ENCODE data around the gene IGFBPL1.
"Not testable (repeated sequence)": the region's sequence is repeated elsewhere in the genome, so short reads cannot be mapped to it uniquely, and the experiment has no call there.

IGFBPL1 gene

DNA sequence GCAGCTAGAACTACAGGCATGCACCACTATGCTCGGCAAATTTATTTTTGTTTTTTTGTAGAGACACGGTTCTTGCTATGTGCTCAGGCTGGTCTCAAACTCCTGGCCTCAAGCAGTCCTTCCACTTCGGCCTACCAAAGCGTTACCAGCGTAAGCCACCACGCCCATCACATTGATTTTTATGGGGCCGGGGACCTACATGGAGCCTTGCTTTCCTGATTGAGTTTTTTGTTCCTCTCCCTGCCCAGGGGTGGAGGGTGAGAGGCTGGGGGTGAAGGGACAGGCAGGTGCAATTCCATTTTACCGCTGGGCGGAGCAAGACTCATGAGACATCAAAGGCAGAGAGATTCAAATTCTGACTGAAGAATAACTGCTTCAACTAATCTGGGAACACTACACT is 29.8 kb downstream of the IGFBPL1 start:
- no peak for DNase-seq

DNA sequence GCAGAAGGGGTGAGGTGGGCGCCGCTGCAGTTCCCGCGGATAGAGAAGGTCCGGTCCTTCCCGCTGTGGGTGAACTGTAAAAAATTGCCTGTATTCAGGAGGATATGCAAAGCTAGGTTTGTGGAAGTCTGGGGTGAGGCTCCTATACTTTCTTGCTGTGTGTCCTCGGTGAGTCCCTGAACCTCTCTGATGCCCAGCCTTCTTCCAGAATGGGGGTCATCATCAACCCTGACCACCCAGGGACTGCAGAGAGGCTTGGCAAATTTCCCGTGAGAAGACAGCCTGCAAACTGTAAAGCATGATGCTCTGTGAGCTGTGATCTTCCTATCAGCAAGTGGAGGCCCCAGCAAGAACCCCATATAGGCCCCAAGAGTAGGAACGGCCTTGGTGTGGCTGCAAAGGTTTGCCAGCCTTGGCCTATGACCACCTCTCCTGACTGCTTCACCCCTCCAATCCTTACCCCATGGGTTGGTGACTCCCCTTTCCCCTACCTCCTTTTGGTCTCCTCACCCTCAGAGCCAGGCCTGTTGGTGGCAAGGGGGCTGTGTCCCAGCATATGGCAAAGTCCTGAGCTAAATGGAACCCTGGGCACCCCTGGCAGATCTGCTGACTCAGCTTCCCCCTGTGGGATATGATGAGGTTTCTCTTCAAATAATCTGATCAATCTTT is 31.0 kb downstream of the IGFBPL1 start:
- DNase-seq = no peak

DNA sequence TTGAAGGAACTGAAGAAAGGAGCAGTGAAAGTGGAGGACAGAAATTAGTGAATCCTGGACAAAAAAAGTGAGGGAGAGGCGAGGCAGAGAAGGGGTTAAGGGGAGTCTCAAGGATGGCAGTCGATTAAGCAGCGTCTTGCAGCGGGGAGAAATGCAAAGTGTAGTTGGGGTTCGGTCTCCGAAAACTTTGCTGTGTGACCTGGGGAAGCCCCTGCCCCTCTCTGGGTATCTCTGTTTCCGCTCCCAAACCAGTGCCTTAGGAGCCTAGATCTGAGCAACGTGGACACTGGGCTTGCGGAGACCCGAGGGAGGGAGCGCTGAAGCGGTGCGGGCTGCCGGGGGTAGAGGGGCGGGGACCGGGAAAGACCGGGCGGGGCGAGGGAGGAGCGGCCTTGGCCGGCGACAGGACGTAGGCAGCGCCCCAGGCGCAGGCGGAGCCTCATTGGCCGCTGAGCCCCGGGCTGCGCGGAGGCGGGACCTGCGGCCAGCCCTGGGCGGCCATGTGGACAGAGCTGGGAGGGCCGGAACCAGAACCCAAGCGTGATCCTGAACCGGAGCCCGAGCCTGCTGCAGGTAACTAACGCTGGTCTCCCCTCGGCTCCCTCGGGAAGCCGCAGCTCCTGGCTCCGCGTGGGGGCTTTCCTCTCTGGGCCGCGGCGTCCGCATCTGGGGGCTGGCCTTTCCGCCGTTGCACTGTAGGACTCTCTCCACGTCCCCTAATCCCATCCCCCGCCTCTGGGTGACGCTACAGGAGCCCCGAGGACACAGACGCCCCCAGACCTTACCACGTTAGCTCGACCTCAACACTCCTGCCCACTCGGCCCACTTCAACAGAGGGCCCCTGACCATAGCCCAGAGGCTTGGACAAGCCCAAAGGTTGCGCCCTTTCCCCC is 31.8 kb downstream of the IGFBPL1 start, which contains the start of gene ALDH1B1:
TSS of gene ALDH1B1 (plus strand) at position 468 of the 893 bp plus-strand sequence. CDS start 3,047 bp downstream, outside the sequence.
- DNase-seq = peak; percentile 44

DNA sequence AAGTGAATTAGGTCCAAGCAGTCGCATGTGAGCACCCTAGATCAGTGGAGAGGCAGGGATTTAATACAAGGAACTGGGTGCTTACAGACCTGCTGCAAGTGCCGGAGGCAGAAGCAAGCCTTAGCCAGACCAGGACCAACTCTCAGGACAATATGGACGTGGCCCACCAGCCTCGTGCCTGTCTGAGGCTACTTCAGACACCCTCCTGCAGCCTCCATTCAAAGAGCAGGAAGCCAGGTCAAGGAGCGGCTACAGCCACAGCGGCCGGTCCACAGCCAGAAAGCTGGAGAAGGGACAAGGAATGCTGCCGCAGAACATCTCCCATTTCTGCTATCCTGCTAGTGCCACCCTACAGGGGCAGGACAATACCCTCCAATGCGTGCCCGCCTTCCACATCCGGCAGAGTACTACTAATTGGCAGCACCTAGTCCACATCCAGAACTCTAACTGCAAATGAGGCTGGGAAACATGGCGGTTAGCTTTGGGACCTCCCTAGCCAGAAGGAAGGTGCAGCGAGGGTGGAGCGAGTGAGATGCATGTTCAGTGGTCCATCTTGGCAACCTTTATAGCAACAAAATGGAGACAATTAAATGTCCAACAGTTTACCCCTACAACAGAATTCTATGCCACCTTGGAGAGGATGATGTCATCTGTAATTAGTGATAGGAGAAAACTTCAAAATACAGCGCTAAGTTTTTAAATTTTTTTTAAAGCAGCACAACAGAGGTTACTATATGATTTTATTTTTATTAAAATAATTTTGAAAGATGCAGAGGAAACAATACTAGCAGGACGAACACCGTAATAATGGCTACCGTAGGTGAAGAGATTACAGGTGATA is 32.8 kb downstream of the IGFBPL1 start:
- no peak for DNase-seq

DNA sequence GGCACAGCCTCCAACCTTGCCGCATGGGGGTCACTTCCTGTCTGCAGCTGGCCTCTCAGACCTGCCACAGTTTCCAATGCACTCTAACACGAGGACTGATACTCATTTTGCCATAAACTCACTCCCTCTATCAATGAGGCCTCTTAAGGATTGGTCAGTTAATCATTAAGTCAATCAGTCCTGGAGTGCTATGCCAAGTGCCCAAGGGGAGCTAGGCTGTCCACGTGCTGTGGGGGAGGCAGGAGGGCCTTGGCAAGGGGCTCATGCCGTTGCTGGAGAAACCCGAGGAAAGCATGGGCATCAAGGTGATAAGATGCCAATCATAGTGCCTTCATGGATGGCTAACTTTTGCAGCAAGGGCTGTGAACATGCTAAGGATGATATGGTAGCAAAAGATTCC is 33.4 kb downstream of the IGFBPL1 start:
- DNase-seq = no peak

DNA sequence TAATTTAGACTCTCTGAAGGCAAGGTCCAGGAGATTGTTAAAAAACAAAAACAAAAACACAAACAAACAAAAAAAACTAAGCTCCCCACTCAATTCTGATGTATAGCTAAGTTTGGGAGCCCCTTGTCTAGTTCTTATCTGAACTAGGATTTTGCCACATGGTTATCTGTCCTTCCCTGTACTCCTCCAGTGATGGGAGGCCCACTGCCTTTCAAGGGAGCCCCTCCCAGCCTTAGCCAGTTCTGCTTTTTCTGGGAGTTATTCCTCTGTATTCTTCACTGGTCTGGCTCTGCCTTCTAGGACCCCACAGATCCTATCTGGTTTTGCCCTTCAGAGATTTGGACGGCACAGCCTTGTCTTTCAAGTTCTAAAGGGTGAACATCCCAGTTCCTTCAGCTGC is 33.8 kb downstream of the IGFBPL1 start:
- no peak for DNase-seq

DNA sequence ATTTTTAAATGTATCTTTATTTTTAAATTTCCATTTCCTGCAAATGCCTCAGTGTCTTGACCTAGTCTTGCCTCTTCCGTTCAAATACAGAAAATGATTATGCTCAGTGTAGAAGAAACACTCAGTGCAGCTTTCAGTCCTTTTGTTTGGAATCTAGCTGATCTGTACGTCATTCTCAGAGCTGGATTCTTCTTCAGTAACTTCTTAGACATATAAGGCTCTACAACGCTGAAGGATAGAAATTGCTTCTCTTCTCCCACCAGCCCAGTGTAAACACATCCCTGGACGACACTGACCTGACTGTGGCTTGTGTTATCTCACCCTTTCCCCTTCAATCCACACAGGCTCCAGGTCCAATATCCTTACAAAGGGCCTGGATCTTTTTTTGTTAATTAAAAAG is 34.9 kb downstream of the IGFBPL1 start:
- DNase-seq = no peak

DNA sequence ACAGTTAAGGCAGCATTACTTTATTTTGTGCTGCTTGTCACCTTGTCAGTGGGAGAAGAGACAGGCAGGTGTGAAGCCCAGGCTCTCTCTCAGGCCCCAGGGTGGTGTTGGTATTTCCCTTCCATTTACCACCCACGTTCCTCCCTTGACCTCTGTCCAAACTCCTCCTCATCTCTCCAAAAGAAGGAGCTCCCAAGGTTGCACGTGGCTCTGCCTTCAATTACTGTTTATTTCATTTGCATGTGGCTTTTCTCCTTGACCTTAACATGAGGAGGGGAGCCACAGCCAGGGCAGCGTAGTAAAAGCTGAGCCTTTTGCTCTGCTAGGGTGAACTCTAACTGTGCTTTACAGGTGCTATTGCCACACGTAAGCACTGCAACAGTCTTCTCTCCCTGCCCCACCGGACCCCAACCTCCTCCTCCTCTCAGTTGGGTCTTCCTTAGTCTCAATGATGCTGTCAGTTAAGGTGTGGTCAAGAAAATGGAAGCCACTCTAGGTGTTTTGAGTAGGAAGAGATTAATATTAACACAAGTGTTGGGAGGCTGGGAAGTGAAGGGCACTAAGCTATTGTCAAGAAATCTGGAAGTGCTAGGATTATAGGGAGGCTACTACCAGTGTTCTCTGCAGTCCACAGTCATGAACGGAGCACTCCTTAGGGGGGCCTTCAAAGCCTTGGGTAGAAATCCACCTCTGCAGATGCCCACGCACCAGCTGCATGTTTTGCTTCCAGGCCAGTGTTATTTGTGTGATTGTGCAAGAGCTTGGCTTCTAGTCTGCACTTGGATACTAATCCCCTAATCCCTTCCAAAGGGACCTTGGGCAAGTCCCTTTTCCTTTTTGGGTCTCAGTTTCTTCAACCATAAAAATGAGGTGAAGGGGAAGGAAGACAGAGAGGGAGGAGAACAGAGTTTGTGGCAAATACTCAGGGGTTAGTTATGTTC is 35.7 kb downstream of the IGFBPL1 start:
- DNase-seq = no peak

DNA sequence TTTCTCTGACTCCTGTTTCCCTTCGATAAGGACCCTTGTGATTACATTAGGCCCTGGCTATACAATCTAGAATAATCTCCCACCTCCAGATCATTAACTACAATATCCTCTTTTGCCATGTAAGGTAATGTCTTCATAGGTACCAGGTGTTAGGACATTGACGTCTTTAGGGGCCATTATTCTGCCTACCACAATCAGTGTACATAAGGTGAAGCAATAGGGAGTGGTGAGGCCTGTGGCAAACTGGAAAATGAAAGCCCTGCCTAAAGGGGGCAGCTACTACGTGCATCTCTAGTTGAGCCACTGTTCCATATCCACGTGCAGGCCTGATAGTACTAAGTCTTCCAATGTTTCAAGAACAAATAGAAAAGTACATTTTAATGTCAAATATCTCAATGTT is 36.5 kb downstream of the IGFBPL1 start:
- DNase-seq = no peak

DNA sequence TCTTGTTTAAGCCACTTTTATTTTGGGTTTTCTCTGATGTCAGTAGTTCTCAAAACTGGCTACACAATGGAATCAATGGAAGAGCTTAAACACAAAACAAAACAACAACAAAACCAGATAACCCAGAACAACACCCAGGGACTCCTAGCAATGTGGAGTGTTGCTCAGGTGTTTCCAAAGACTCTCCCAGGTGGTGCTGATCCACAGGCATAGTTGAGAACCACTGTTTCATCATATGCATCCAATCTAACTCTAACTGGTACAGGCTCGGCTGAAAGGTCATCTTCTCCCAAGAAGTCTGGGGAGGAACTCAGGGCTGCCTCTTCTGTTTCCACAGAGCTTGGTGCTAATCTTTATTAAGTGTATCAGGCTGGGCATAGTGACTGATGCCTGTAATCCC is 37.2 kb downstream of the IGFBPL1 start:
- DNase-seq = no peak

DNA sequence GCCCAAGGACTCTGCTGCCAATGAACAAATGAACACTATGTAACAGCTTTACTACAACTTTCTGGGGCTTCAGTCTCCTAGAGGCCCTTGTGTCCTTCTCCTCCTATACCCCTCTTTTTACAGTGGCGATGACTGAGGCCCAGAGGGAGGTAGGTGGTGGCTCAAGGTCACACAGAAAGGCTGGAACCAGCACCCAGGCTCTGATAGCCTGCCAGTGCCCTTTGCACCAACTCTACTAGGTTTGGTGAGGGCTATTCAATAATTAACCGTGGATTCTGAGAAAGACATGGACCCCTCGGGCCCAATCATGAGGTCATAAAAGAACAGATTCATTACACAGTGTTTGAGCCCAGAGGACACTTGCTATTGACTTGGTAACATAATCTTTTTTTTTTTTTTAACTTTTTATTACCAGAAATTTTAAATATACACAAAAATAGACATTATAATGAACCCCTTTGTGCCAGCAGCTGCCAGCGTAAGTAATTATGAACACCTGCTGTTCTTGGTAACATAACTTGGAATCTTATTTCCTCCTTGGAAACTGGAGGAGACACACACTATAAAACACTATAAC is 37.8 kb downstream of the IGFBPL1 start:
- DNase-seq = no peak

DNA sequence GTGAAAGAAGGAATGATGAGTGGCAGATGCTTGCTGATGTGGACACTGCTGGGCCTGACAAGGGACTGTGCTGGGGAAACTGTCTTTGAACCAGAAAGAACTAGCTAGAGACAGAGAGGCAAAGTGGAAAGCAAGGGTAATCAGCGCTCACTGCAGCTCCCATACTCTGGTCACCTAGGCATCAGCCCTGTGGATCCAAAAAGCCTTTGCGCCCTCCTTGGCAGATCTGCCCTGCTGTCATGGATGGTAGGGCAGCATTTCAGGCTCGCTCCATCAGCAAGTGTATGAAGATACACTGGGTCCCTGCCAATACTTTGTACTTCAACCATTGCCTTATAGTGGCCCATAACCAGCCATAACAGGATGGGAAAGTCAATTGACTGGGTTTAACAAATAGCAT is 38.4 kb downstream of the IGFBPL1 start:
- no peak for DNase-seq

DNA sequence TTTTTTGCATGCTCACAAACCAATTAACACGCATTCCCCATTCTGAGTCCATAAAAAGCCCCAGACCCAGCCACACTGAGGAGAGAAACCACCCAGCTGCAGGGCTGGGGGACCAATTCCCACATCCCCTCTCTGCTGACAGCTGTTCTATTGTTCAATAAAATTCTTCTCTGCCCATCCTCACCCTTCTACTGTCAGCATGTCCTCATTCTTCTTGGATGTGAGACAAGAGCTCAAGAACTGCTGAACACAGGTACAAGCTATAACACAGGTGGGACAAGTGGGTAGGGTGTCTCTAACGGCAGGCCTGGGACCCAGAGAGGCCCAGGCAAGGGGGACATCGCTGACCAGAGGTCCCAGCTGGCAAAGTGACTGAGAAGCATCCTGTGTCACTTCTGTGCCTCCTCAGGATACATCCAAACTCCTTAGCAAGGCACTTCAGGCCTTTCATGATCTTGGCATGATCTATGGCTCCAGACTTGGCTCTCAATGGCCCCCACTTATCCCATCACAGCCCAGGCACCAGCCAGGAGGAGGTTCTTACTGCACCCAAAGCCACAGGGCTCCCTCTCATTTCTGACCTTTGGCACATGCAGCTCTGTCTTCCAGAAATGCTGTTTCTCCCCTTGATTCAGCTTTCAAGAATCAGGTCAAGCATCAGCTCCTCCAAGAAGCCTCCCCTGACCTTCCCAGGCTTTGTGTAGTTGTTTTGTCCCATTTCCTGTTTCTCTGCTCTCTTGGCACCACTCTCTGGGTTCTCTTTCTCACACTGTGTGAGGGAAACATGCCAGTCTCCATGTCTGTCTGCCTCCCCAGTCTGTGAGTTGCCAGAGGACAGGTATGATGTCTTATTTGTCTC is 39.0 kb downstream of the IGFBPL1 start:
- no peak for DNase-seq

DNA sequence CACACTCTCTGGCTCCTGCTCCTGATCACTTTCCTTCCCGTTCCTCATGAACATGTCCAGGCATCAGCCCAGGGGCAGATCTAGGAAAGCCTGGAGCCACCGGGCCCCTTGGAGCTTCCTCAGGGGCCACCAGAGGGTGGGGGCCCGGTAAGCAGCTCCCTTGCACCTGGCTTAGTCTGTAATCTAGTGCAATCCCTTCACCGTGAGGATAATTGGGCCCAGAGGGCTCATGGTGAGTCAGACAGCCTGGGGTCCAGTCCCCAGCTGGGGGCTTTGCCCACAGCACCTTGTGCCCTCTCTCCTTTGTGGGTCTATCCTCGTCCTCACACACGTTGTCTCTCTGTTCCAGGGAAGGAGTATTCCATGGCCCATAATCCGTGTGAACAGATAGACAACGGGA is 42.1 kb downstream of the IGFBPL1 start:
- DNase-seq = no peak

DNA sequence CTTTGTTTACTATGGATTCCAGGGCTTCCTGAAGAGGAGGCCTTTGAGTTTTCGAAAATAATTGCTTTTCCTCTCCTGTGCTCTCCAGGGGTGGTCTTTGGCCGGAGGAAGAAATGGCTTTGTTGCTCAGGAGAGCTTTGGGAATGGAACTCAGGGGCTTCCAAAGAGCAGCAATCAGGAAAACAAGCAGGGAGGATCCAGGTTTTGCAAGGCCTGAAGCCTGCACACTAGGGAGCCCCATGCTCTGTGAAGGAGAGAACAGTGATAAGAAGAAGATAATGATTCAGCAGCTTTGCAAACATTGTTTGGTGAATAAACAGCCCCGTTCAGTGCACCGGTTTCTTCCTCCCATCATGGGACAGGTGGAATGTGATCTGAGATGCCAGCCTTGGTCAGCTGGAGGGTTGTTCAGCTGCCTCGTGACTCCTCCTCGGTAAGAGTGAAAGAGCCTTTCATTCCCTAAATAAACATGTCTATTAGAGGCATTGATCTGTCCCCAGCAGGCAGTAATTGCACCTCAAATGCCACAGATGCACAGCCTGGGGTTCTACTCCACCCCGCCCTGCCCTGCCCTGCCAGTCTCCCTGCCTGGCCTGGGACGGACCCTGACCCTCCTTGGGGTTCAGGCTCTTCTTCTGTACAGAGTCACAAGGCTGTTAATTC is 43.3 kb downstream of the IGFBPL1 start:
- DNase-seq = no peak

DNA sequence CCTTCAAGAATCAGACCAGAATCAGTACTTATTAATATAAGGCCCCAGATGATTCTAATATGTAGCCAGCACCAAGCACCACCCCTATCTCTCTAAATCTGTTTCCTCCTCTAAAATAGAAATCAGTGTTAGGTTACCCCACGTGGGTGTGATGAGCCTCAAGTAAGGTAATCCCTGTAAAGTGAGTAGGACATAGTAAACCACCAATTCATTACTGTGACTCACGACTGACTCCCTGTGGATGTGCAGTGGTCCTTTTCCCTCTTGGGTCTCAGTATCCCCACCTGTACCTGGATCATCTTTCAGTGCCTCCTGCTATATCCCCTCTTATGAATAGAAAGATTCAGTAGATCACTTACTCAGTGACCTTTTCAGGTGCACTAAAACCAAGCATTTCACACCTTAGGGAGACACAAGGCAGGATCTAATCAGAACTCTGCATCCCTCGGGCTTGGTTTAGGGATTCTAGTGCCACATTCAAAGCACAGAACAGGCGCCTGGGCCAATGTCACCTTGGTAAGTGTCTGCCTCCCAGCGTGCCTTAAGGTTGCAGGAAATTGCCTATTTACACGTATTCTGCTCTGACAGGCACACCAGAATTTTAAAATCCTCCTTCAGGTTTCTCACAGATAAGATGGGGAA is 43.9 kb downstream of the IGFBPL1 start:
- no peak for DNase-seq

DNA sequence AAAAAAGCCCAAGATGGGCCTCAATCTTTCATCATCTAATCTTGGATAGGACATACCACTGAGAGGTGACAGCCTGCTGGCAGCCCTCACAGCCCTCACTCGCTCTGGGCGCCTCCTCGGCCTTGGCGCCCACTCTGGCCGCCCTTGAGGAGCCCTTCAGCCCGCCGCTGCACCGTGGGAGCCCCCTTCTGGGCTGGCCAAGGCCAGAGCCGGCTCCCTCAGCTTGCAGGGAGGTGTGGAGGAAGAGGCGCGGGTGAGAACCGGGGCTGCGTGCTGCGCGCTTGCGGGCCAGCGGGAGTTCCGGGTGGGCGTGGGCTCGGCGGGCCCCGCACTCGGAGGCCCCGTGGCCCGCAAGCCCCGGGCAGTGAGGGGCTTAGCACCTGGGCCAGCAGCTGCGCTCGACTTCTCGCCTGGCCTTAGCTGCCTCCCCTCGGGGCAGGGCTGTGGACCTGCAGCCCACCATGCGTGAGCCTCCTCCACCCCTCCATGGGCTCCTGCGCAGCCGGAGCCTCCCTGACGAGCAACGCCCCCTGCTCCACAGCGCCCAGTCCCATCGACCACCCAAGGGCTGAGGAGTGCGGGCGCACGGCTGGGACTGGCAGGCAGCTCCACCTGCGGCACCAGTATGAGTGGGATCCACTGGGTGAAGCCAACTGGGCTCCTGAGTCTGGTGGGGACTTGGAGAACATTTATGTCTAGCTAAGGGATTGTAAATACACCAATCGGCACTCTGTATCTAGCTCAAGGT is 46.7 kb downstream of the IGFBPL1 start:
- not testable (repeated sequence) for DNase-seq

DNA sequence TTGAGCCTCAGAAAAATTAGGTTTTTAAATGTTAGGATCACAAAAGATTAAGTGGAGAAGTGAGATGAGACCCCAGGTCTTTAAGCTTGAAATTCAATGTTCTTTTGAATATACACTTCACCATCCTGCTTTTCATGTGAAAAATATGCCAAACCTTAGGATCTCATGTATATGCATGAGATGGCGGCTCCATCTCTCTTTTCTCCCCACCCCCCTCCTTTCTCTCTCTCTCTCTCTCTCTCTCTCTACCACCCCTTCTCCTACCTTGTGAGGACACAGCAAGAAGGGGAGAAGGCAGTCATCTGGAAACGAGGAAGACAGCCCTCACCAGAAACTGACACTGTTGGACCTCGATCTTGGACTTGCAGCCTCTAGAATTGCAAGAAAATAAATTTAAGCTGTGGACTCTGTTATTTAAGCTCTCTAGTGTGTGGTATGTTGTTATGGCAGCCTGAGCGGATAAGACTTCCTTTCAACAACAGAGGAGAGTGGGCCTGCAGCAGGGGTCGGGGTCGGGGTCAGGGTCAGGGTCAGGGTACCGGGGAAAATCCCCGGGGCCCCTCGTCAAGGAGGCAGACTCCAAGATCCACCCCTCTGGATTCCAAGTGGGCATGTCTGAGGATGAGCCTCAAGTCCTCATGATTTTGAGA is 48.1 kb downstream of the IGFBPL1 start:
- DNase-seq = no peak

Data from CD4-positive, alpha-beta T cell treated with Interleukin-4 for 4 hours (primary cell).